ENCODE data around the gene MICU1. TPM values are rescaled to one million over a fixed set of nuclear protein-coding genes. Genes with fewer than 3 reads are reported as not detected.

MICU1 gene
- total RNA-seq, 4 donors from 2014 or later, result 14.6 to 22.2 (median 20.1) TPM

DNA sequence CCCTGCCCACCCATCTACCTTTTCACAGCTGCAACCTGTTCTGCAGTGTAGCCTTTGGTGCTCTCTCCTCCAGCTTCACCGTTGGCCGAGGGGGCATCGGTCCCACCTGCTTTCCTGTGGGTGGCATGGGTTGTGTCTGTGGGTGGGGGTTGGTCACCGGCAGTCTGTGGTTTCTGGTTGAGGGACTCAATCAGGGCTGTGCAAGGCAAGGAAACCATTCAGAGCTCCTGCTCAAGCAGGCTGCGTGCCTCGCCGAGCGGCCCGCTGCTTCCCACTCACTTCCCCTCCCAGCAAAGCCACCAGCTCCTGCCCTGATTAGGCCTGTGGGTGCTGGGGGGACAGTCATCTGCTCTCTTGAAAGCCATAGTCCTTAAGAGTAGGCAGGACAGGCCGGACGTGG, 280.9 kb downstream of the MICU1 start:
- intact Hi-C loops (cut with DNase I), result loop anchor here (10.0 kb wide), 1 partner anchor 220 kb away; no protein-coding TSS in a partner anchor
- TF ChIP-seq, protein P1, sequence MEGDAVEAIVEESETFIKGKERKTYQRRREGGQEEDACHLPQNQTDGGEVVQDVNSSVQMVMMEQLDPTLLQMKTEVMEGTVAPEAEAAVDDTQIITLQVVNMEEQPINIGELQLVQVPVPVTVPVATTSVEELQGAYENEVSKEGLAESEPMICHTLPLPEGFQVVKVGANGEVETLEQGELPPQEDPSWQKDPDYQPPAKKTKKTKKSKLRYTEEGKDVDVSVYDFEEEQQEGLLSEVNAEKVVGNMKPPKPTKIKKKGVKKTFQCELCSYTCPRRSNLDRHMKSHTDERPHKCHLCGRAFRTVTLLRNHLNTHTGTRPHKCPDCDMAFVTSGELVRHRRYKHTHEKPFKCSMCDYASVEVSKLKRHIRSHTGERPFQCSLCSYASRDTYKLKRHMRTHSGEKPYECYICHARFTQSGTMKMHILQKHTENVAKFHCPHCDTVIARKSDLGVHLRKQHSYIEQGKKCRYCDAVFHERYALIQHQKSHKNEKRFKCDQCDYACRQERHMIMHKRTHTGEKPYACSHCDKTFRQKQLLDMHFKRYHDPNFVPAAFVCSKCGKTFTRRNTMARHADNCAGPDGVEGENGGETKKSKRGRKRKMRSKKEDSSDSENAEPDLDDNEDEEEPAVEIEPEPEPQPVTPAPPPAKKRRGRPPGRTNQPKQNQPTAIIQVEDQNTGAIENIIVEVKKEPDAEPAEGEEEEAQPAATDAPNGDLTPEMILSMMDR (IDR thresholded peaks at IDR 0.05), result no peak
- TF ChIP-seq POLR2A (IDR thresholded peaks at IDR 0.05), result no peak
- Histone ChIP-seq H3K27ac (no peak overlapping the region), H3K4me3 (no peak overlapping the region), H3K27me3 (no peaks in the 10 kb centered on the region), H3K36me3 (peaks cover 26 to 93% (median 35%) of the 10 kb centered on the region in 3 donors), H3K9me3 (no peaks in the 10 kb centered on the region), H3K4me1 (peaks cover 11 to 36% (median 14%) of the 10 kb centered on the region in 3 donors)
- DNase-seq, result no peak
- WGBS, 2 donors, result 69 to 100% methylated on average over 2 to 5 of the region's 11 CpGs

DNA sequence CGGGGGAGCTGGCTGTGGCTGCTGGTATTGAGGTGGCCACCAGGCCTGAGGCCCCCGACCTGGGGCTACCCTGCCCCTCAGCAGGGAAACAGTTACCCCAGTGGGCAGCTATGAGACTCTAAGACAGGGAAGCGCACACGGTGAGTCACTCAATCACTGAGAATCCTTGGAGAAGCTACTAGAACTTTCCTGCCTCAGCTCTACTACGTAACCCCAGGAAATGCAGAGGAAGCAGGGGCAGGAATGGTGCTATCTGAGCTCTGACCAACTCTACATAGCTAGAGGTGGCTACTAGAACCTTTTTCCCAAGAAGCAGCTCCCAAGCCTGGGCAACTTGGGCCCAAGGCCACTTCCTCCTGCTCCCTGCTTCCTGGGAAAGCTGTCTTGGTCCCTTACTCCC, 283.0 kb downstream of the MICU1 start:
- H3K27ac ChIP-seq, result no peak overlapping the region
- WGBS, 2 donors, result 91 to 93% methylated on average over 4 of the region's 5 CpGs
- intact Hi-C loops (cut with DNase I), result loop anchor here (10.0 kb wide), 1 partner anchor 218 kb away; no protein-coding TSS in a partner anchor
- no peaks in the 10 kb centered on the region for H3K9me3 ChIP-seq
- H3K4me1 ChIP-seq, result peaks cover 0 to 23% (median 5%) of the 10 kb centered on the region in 3 donors
- DNase-seq, result no peak
- H3K36me3 ChIP-seq, result peaks cover 23 to 93% (median 31%) of the 10 kb centered on the region in 3 donors
- no peaks in the 10 kb centered on the region for H3K27me3 ChIP-seq
- TF ChIP-seq, protein P1 (IDR thresholded peaks at IDR 0.05), result no peak
- no peak for TF ChIP-seq POLR2A (IDR thresholded peaks at IDR 0.05)
- no peak overlapping the region for H3K4me3 ChIP-seq

DNA sequence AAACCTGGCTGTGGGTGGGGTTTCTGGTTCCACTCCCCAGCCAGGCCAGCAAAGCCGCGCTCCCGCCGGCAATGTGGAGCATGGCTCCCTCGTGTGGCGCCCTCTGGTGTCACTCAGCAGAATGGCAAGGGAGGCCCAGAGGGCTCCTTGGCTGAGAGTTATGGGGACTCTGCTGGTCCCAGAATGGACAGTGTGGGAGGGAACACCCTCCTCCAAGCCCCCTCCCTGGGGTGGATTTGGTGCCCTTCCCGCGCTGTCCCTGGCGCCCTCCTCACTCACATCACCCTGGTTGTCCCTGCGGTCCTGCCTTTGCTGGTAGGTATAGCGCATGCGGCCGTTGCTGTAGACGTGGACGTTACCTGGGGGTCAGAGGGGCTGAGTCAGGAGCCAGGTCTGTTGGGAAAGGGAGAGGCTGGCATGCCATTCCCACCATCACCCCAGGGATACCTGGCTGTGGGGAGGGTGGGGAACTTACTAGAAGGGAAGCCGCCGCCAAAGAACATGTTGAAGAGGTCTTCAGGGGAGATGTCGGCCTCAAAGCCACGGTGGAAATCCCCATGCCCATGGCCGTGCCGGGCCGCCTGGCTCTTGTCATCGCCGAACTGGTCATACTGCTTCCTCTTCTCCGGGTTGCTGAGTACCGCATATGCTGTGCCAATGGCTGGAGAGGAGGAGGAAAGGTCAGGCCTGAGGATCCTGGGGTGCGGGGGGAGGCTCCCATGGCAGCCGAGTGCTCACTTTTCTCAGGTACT, 285.2 kb downstream of the MICU1 start:
- DNase-seq, result no peak
- intact Hi-C loops (cut with DNase I), result loop anchor here (10.0 kb wide), 1 partner anchor 216 kb away; no protein-coding TSS in a partner anchor
- H3K4me1 ChIP-seq, result peaks cover 14 to 38% (median 21%) of the 10 kb centered on the region in 3 donors
- H3K9me3 ChIP-seq, result no peaks in the 10 kb centered on the region
- H3K27me3 ChIP-seq, result no peaks in the 10 kb centered on the region
- no peak overlapping the region for H3K4me3 ChIP-seq
- H3K36me3 ChIP-seq, result peaks cover 27 to 94% (median 31%) of the 10 kb centered on the region in 3 donors
- H3K27ac ChIP-seq, result peak overlapping the region in 2 of 4 donors; percentile 38
- no peak for TF ChIP-seq POLR2A (IDR thresholded peaks at IDR 0.05)
- TF ChIP-seq, protein P1 (IDR thresholded peaks at IDR 0.05), result peak; percentile 88 to 95 (median 92)
- WGBS, 2 donors, result 33 to 50% methylated on average over 10 to 19 of the region's 28 CpGs

DNA sequence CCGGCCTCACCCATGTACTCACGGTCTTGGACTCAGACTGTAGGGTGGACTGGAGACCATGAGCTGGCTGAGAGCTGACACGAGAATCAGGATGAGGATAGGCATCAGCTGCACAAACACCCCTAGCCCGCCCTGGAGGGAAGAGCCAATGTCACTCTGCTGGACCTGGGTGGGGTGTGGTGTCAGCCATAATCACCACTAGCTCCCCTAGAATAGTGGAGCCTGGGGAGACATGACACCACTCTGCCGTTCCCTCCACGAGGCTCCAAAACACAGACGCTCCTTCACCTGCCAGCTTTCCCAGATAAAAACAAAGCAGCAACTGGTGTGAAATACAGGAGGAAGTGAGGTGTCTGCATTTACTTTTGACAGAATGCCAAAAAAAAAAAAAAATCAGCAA, 287.7 kb downstream of the MICU1 start:
- TF ChIP-seq, protein P1 (IDR thresholded peaks at IDR 0.05), result no peak
- TF ChIP-seq POLR2A (IDR thresholded peaks at IDR 0.05), result no peak
- intact Hi-C loops (cut with DNase I), result loop anchor here (10.0 kb wide), 1 partner anchor 93 kb away; no protein-coding TSS in a partner anchor
- H3K4me1 ChIP-seq, result peaks cover 37 to 63% (median 45%) of the 10 kb centered on the region in 3 donors
- no peaks in the 10 kb centered on the region for H3K9me3 ChIP-seq
- no peak overlapping the region for H3K4me3 ChIP-seq
- peak overlapping the region in 1 of 4 donors; percentile 11 for H3K27ac ChIP-seq
- no peak for DNase-seq
- no peaks in the 10 kb centered on the region for H3K27me3 ChIP-seq
- WGBS, 2 donors, result 76 to 90% methylated on average over 3 to 7 of the region's 7 CpGs
- peaks cover 20 to 98% (median 21%) of the 10 kb centered on the region in 3 donors for H3K36me3 ChIP-seq

DNA sequence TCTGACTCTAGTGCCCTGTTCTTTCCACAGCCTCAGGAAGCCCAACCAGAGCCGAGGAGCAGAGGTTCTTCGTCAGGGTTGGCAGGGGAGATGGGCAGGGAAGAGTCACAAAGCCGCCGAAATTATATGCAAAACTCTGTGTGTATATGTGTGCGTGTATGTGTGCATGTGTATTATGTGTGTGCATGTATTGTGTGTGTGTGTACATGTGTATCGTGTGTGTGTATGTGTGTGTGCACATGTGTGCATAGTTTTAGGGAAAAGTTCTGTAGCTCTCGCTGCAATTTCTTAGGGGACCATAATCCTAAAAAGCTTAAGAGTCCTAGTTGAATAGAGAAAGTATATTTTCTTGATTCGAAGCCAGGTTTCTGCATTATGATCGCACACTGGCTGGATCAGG, 288.2 kb downstream of the MICU1 start:
- TF ChIP-seq POLR2A (IDR thresholded peaks at IDR 0.05), result no peak
- TF ChIP-seq, protein P1 (IDR thresholded peaks at IDR 0.05), result no peak
- intact Hi-C loops (cut with DNase I), result loop anchor here (2.0 to 10.0 kb wide), 2 partner anchors 61 to 93 kb away; no protein-coding TSS in a partner anchor
- 78 to 80% methylated on average over 9 of the region's 9 CpGs for WGBS, 2 donors
- peaks cover 16 to 97% (median 17%) of the 10 kb centered on the region in 3 donors for H3K36me3 ChIP-seq
- H3K27me3 ChIP-seq, result no peaks in the 10 kb centered on the region
- H3K27ac ChIP-seq, result peak overlapping the region in 1 of 4 donors; percentile 11
- no peak overlapping the region for H3K4me3 ChIP-seq
- peaks cover 39 to 67% (median 48%) of the 10 kb centered on the region in 3 donors for H3K4me1 ChIP-seq
- no peaks in the 10 kb centered on the region for H3K9me3 ChIP-seq
- DNase-seq, result no peak
